GM23338 (cell line): ENCODE data around the gene CES4A. TPM values are rescaled to one million over a fixed set of nuclear protein-coding genes. Genes with fewer than 3 reads are reported as not detected.

ENCODE experiments used
- ATAC-seq: fragments of 200-7000 bp; cut with Tn5 transposase; 3 replicates; pipeline ENCODE4 v1.9.1; 2020
- DNase-seq: peaks from one replicate; pipeline ENCODE4 v3.0.0-alpha.2; 2015; ENCODE audit warnings: low spot score
- H2AFZ ChIP-seq: fragments of 200-600 bp; sonication (generic); 2 replicates; pipeline ENCODE4 v1.8.0; 2016; ENCODE audit warnings: antibody characterized with exemption, mild to moderate bottlenecking, moderate library complexity
- H3F3A ChIP-seq: fragments of 200-600 bp; sonication (generic); replicated peaks from 2 replicates; pipeline ENCODE4 v1.8.0; 2017; ENCODE audit warnings: antibody characterized with exemption, mixed run types, low read depth
- H3K27ac ChIP-seq: fragments of 200-600 bp; sonication (generic); 2 replicates; pipeline ENCODE4 v1.6.1; 2016; ENCODE audit warnings: low read depth
- H3K27me3 ChIP-seq: fragments of 200-600 bp; sonication (generic); 2 replicates; pipeline ENCODE4 v1.8.0; 2016; ENCODE audit warnings: mild to moderate bottlenecking, mixed run types, moderate library complexity; ENCODE audit not compliant: insufficient read depth
- H3K36me3 ChIP-seq: fragments of 200-600 bp; sonication (generic); 2 replicates; pipeline ENCODE4 v1.8.0; 2016; ENCODE audit warnings: mild to moderate bottlenecking; ENCODE audit not compliant: insufficient read depth
- H3K4me1 ChIP-seq: fragments of 200-600 bp; sonication (generic); 2 replicates; pipeline ENCODE4 v1.8.0; 2016; ENCODE audit warnings: mild to moderate bottlenecking, moderate library complexity; ENCODE audit not compliant: insufficient read depth
- H3K4me2 ChIP-seq: fragments of 200-600 bp; sonication (generic); 2 replicates; pipeline ENCODE4 v1.7.1; 2017; ENCODE audit warnings: mixed run types
- H3K4me3 ChIP-seq: fragments of 200-600 bp; sonication (generic); 2 replicates; pipeline ENCODE4 v1.6.1; 2016; ENCODE audit warnings: mixed run types
- H3K79me2 ChIP-seq: fragments of 200-600 bp; sonication (generic); replicated peaks from 2 replicates; pipeline ENCODE4 v1.8.0; 2017; ENCODE audit warnings: mild to moderate bottlenecking; ENCODE audit not compliant: insufficient read depth
- H3K9me2 ChIP-seq: fragments of 200-600 bp; sonication (generic); 2 replicates; pipeline ENCODE4 v1.8.0; 2017; ENCODE audit not compliant: insufficient read depth
- H4K20me1 ChIP-seq: fragments of 200-600 bp; sonication (generic); replicated peaks from 2 replicates; pipeline ENCODE4 v1.8.0; 2017; ENCODE audit warnings: mild to moderate bottlenecking; ENCODE audit not compliant: insufficient read depth
- H3K27ac Mint-ChIP-seq: 2 replicates; pipeline ENCODE4 v1.8.0; 2020; ENCODE audit warnings: inconsistent platforms, mild to moderate bottlenecking, moderate library complexity, mixed read lengths
- H3K27me3 Mint-ChIP-seq: 3 replicates; pipeline ENCODE4 v1.8.0; 2022; ENCODE audit warnings: low read depth, mild to moderate bottlenecking, moderate library complexity, mixed read lengths, inconsistent platforms; ENCODE audit not compliant: insufficient read depth, poor library complexity
- H3K36me3 Mint-ChIP-seq: 3 replicates; pipeline ENCODE4 v1.8.0; 2021; ENCODE audit warnings: low read depth, mild to moderate bottlenecking, inconsistent platforms, moderate library complexity, mixed read lengths
- H3K4me1 Mint-ChIP-seq: 3 replicates; pipeline ENCODE4 v1.8.0; 2020; ENCODE audit warnings: mild to moderate bottlenecking, inconsistent platforms, mixed read lengths
- H3K4me3 Mint-ChIP-seq: 3 replicates; pipeline ENCODE4 v1.8.0; 2021; ENCODE audit warnings: moderate library complexity, mild to moderate bottlenecking, inconsistent platforms, mixed read lengths
- H3K9me3 Mint-ChIP-seq: 3 replicates; pipeline ENCODE4 v1.8.0; 2020; ENCODE audit warnings: moderate library complexity, mild to moderate bottlenecking, inconsistent platforms, mixed read lengths
- CREB1 ChIP-seq: fragments of 250-450 bp; sonication (Bioruptor Pico); IDR thresholded peaks from 2 replicates; pipeline ENCODE4 v1.5.0; 2020; ENCODE audit warnings: low read depth, mild to moderate bottlenecking, moderate library complexity
- ETS1 ChIP-seq: IDR thresholded peaks from 2 replicates; pipeline ENCODE4 v1.6.1; 2016; ENCODE audit warnings: antibody characterized with exemption
- EZH2phosphoT487 ChIP-seq: fragments of 200-600 bp; sonication (generic); IDR thresholded peaks from one replicate; pipeline ENCODE4 v1.8.1; 2018; ENCODE audit warnings: antibody characterized with exemption; ENCODE audit not compliant: unreplicated experiment
- JUNB ChIP-seq: IDR thresholded peaks from one replicate; pipeline ENCODE4 v1.6.1; 2016; ENCODE audit warnings: antibody characterized with exemption; ENCODE audit not compliant: unreplicated experiment
- NANOG ChIP-seq: IDR thresholded peaks from 2 replicates; pipeline ENCODE4 v1.6.1; 2016; ENCODE audit warnings: antibody characterized with exemption, borderline replicate concordance
- POLR2AphosphoS5 ChIP-seq: IDR thresholded peaks from 2 replicates; pipeline ENCODE4 v1.6.1; 2016; ENCODE audit warnings: antibody characterized with exemption, low read depth
- REST ChIP-seq: IDR thresholded peaks from one replicate; pipeline ENCODE4 v1.6.1; 2018; ENCODE audit warnings: antibody characterized with exemption; ENCODE audit not compliant: unreplicated experiment
- STAT1 ChIP-seq: IDR thresholded peaks from one replicate; pipeline ENCODE4 v1.6.1; 2016; ENCODE audit warnings: antibody characterized with exemption; ENCODE audit not compliant: unreplicated experiment
- ZNF331 ChIP-seq: fragments of 250-450 bp; sonication (Bioruptor Pico); IDR thresholded peaks from 2 replicates; pipeline ENCODE4 v1.5.0; 2020; ENCODE audit warnings: low read depth, mild to moderate bottlenecking, moderate library complexity
- ZNF462 ChIP-seq: fragments of 250-450 bp; sonication (Bioruptor Pico); IDR thresholded peaks from 2 replicates; pipeline ENCODE4 v1.5.0; 2020; ENCODE audit warnings: mild to moderate bottlenecking, moderate library complexity
- polyA plus RNA-seq: library from polyadenylated mRNA; unstranded; fragments of >200 nt; fragmentation: Nextera tagmentation; extraction: Ambion mirVana; gene quantifications from 2 replicates; pipeline ENCODE4 v1.2.1, GENCODE V29; 2016
- total RNA-seq: library from RNA; depleted of rRNA; stranded (reverse); fragments of >200 nt; shearing (Covaris generic); gene quantifications from 2 replicates; pipeline ENCODE4 v1.2.3, GENCODE V29; 2014

Gene CES4A
- total and polyA plus RNA-seq, 2 experiments from 2014 or later, result 0.10 to 0.42 TPM

- TF ChIP-seq ETS1 (no peak), EZH2phosphoT487 (no peak), STAT1 (no peak), REST (no peak), NANOG (no peak), POLR2AphosphoS5 (no peak), CREB1 (CRISPR knock-in tag) (no peak), ZNF331 (CRISPR knock-in tag) (no peak)
Measured at GRCh38 chr16:66986559-66986958, 1.8 kb upstream of the CES4A start (continued).

GRCh38 chr16:66991545-66992077 is 3.2 kb downstream of the CES4A start:
- H3K4me2 ChIP-seq, result no peak overlapping the region
- H2AFZ ChIP-seq, result no peak overlapping the region
- H3F3A ChIP-seq, result no peaks in the 10 kb centered on the region
- Mint-ChIP-seq H3K4me1 (no peaks in the 10 kb centered on the region), H3K9me3 (no peaks in the 10 kb centered on the region), H3K27me3 (peaks cover 9% of the 10 kb centered on the region), H3K4me3 (no peak overlapping the region), H3K36me3 (no peaks in the 10 kb centered on the region), H3K27ac (no peak overlapping the region)
- H3K27me3 ChIP-seq, result no peaks in the 10 kb centered on the region
- no peak overlapping the region for H3K27ac ChIP-seq
- no peaks in the 10 kb centered on the region for H3K79me2 ChIP-seq
- H3K9me2 ChIP-seq, result no peaks in the 10 kb centered on the region
- H3K4me1 ChIP-seq, result no peaks in the 10 kb centered on the region
- DNase-seq, result no peak
- H4K20me1 ChIP-seq, result no peaks in the 10 kb centered on the region
- no peak overlapping the region for H3K4me3 ChIP-seq
- ATAC-seq, result no peak
- no peaks in the 10 kb centered on the region for H3K36me3 ChIP-seq
- TF ChIP-seq NANOG (no peak), REST (no peak), CREB1 (CRISPR knock-in tag) (no peak), ZNF462 (CRISPR knock-in tag) (no peak), JUNB (no peak), STAT1 (no peak)
